NCI-H2081 treated with DMSO at 0.1 percent for 48 hours (cell line): Measurements from ENCODE around the gene BMP7.

Experiments used
- DNase-seq: peaks from one replicate; lab custom pipeline; 2025; lab: John Stamatoyannopoulos, UW

BMP7 gene

DNA sequence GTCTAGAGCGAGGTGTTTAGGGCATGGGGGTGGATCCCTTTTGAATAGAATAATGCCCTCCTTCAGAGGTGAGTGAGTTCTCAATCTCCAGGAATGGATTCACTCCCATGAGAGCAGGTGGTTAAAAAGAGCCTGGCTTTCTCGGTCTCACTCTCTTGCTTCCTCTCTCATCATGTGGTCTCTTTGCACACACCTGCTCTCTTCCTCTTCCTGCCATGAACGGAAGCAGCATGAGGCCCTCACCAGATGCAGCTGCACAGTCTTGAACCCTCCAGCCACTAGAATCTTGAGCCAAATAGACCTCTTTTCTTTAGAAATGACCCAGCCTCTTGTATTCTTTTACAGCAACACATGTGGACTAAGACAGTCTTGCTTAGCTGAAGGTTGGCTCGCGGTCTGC lies 119.3 kb downstream of the BMP7 start:
- no peak for DNase-seq

DNA sequence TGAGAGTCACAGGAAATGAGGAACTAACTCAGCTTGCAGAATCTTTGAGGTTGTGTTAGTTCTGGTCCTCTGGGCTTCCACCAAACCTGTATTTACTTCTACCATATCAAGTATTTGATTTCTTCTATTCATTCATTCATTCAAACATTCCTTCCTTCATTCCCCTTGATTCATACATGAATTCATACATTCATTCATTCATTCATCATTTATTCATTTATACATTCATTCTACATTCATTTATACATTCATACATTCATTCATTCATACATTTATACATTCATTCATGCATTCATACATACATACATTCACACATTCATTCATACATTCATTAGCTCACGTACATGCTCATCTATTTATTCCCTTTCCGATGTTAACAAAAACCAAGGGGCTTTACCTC lies 120.3 kb downstream of the BMP7 start:
- no peak for DNase-seq

DNA sequence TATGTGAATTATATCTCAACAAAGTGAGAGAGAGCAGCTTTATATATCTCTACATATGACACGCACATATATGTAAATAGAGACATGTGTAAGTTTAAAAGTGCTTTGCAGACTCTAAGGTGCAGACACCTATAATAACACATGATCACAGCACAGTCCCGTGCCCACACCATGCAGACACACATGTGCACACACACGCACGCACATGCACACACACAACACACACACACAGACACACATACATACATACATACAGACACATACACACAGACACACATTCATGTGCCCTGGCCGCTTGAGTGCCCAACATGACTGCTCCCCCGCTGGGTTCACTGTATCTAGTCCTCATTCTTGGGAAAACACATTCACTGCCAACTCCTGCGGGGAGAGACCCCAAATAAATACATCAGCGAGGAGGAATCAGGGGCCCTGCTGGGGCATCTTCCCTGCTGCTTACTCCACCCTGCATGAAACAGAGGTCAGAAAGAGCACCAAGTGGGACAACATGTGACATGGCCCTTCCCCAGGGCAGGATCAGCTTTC lies 121.3 kb downstream of the BMP7 start:
- no peak for DNase-seq

DNA sequence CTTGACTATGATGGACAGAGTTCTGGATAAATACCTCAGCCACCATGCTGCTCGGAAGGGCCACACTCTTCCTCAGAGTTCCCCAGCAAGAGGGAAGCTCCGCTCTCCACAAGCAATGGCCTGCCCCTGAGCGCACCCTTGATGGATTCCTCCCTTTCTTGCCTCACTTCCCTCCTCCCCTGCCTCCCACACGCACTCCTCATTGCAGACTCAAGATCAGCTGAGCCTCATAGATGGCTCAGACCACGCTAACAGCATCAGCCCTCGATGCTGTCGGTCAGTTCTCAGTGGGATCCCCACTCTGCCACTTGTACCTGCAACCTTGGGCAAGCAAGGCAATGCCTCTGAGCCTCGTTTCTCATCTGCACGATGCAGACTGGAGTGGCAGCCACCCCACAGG lies 123.3 kb downstream of the BMP7 start:
- no peak for DNase-seq

DNA sequence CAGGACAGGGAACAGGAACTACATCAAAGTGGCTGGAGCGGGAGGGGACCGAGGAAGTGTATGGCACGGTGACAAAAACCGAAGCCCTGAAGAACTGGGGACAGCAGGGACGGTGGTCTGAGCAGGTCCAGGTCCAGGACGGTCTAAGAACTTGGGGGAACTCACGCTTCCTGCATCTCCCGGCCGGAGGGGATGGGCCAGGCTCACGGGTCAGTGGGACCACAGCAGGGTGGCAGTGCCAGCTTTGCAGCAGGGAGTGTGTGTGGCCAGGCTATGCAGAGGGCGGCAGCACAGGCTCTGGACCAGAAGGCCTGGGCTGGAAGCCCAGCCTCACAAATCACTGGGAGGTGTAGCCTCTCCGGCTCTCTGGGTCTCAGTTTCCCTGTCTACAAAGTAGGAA lies 123.8 kb downstream of the BMP7 start:
- no peak for DNase-seq

DNA sequence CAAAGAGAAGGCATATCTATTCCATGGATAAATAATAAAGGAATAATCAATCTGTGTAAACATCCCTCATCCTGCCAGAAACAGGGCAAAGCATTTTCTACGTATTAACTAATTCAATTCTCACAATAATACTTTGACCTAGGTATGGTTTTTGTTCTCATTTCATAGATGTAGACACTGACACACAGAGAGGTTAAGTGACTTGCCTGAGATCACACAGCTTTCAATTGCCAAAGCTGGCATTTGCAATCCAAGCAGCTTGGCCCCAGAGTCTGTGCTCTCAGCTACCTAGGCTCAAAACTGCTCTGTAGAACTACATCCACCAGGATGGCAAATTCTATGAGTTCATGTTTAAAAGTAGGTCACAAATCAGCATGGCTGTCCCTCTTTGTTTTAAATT lies 124.9 kb downstream of the BMP7 start:
- no peak for DNase-seq

DNA sequence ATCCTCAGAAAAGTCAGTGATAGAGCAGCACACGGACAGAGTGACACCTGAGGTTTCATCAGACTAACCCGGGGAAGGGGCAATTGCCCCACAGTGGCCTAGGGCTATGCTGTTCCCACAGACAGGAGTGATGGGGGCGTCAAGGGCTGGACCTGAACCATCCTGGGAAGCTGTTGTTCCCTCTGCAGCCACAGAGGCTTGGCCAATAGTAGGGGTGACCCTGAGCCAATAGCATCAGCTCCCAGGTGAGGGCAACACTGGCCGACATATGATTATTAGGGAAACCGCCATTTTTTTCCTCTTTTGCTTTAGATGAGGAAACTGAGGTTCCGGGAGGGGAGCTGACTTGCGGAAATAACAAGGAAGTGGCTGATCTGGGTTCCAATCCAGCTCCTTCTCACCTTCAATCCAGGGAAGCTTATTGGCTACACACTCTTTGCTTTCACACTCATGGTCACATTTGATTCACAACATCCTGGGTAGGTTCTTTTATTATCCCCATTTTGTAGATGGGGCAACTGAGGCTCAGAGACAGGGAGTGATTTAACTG lies 126.0 kb downstream of the BMP7 start:
- DNase-seq = no peak

DNA sequence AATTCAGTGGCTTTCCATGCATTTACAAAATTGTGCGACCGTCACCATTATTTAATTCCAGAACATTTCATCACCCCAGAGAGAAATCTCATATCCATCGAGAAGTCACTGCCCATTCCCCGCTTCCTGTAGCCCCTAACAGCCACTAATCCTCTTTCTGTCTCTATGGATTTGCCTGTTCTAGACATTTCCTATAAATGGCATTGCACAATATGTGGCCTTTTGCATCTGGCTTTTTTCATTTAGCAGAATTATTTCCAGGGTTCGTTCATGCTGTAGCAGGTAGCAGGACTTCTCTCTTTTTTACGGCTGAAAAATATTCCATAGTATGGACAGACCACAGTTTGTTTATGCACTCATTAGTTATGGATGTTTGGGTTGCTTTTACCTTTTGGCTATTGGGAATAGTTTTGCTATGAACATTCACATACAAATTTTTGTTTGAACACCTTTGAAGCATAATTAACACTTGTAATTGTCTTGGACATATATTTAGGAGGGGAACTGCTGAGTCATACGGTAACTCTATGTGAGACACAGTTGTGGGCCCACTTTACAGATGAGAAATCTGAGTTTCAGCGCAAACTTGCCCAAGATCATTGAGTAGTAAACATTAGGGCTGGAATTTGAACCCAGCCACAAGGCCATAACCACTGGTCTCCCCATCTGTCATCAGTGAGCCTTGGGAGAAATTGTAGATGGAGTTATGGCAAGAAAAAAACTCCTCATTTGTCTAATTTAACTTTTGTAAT lies 126.9 kb downstream of the BMP7 start:
- no peak for DNase-seq

DNA sequence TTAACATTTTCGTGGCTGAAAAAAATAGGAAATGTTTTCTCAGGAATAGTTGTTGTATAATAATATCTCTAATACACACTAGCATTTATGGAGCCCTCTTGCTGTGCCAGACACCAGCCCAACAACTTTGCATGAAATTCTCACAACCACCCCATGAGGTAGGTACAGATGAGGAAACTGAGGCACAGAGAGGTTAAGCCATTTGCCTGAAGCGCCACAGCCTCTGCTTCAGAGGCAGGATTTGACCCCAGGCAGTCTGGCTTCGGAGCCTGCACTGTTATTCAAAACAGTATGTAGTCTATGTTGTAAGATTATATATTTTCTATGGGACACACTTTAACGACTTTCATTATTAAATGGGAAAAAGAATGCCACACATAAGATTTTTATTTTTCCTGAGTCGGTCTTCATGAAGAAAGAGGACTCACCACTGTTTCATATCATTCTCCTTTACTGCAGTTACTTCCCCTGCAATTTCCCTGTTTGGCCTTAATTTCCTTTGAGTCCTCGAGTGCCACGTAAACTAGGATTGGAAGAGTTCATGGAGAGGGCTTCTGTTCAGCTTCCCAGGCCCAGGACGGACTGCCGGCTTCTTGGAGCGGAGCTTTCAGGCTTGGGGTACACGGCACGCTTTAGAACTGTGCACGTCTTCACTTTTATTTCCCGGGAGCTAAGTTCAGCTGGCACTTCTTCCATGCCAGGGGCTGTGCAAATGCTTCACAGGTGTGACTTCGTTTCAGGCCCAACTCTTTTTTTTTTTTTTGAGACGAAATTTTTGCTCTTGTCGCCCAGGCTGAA lies 128.0 kb downstream of the BMP7 start:
- DNase-seq = no peak

DNA sequence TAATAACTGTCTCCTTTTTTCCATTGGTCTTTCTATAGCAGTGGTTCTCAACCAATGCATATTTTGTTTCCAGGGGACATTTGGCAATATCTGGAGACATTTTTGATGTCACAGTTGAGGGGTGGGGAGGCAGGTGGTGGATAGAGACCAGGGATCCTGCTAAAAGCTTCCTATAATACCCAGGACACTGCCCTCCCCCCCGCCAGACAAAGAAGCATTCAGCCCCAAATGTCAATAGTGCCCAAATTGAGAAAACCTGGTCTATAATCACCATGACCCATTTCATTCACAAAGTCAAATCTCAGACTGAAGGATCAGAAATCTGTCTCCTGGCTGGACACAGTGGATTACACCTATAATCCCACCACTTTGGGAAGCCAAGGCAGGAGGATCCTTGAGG lies 128.8 kb downstream of the BMP7 start:
- DNase-seq = no peak

DNA sequence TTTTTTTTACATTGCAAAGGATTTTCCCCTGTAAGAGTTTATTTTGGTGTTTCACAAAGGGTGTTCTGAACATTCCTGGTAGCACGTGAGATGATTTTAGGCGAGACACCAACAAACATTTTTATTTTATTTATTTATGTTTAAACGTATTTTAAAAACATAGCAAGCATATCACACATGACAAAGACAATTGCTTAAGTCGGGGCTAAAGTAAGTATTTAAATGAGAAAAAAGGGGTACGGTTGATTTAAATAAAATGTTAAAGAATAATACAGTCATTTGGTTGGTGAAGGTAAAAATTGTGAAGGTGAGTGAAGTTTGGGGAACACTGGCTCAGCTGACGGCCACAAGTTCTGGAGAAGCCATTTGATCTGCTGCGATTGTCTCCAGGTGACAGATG lies 129.7 kb downstream of the BMP7 start:
- no peak for DNase-seq

DNA sequence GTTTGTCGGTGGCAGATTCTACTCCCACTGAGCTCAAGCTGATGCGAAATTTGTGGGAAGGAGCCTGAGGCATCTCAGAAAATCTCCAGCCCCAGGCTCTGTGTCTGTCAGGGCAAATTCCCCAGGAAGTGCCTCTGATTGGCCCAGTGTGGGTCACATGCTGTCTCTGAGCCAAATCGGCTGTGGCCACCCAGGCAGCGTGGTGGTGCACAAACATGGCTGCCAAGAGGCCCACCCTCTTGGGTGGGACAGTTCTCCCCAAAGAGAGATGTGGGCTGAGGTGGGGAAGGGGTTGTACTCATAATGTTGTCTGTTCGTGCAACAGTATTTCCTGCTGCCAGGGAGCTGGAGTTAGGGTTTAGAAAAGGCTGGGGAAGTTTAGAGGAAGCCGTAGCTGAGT lies 130.6 kb downstream of the BMP7 start:
- no peak for DNase-seq

DNA sequence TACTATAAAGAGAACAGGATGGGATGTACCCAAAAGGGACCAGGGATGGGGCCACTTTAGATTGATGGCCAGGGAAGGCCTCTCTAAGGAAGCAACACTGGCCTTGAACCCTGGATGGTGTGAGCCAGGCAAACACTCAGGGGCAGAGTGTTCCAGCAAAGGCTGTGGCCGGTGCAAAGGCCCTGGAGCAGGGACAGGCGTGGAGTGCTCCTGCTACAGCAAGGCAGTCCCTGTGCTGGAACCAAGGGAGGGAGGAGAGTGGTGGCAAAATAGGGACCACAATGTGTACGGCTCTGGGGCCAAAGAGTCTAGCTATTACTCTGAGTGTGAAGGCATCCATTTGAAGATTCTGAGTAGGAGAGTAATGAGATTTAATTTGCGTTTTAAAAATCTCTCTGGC lies 131.6 kb downstream of the BMP7 start:
- DNase-seq = no peak

DNA sequence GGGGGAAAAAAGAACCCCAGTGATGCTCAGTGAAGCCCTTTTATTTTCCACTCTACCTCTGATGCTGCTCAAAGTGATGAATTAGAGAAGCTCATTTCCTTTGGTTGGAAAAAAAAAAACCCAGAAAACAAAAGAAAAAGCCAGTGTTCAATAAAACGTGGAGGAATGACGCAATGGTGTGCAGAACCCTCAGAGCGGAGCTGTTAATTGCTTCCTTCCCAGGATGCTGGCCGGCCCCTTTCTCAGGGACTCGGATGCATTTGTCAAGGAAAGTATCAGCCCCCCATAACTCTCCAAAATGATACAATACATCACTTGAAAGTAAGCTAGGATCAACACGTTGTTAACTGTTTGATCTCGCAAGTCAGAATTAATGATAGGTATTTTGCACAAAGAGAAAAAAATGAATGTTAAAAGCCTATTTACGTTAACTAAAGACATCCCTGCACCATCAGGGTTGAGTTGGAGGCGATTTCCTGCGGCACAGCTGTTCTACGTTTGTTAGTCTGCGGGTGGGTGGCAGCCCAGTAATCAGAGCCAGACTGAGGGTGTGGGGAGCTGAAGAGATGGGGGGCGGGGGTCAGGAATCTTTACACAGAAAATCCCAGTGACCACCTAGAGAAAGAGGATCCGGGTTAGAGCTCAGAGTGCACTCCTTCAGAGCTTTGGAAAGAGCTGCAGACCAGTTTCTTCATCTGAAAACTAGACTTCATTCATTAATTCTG lies 132.4 kb downstream of the BMP7 start:
- DNase-seq = no peak

DNA sequence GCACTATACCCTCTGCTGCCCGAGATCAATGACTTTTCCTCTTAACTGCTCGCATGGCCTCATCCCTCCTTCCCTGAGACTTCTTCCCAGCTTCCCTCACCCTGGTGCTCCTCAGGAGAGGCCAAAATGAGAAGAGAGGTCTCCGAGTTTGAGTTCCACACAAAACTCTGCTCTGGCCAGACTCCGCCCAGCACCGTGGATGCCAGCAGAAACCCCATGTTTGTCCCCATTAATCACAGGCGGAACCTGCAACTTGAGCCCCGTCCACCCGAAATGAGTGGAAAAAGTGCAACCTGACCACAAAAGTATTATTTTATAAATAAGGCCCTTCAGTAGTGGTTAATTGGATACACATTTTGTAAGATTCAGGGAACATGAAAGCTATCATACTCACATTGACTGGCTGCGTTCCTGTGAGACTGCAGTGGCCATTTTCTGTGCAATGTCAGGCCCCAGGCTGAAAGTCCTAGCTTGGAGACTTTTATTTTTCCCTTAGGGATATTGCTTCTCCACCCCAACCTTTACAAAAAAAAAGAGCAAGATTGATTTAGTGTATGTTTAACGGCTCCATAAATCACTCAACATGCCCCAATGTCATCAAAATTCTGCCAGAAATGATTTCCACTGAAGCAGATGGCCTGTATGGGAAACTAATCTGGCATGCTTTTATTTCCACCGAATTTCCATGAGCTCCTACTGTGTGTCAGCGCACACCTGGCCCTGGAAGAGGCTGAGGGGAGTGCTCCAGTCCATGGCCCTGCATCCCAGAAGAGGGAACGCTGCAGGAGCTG lies 134.6 kb downstream of the BMP7 start:
- no peak for DNase-seq

DNA sequence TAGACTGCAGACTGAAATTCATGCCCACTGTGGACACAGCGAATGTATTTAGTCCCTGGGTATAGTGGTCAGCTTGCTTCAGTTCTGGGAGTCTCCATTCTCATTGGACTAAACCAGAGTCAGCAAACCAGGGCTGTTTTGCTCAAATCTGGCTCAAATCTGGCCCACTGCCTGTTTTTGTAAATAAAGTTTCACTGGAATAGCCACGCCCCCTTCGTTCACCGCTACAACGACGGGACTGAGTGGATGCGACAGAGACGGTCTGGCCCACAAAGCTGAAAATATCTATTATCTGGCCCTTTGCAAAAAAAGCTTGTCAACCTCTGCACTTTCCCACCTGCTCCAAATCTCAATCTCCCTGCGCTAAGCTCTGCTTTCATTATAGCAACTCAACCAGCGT lies 135.4 kb downstream of the BMP7 start:
- DNase-seq = no peak

DNA sequence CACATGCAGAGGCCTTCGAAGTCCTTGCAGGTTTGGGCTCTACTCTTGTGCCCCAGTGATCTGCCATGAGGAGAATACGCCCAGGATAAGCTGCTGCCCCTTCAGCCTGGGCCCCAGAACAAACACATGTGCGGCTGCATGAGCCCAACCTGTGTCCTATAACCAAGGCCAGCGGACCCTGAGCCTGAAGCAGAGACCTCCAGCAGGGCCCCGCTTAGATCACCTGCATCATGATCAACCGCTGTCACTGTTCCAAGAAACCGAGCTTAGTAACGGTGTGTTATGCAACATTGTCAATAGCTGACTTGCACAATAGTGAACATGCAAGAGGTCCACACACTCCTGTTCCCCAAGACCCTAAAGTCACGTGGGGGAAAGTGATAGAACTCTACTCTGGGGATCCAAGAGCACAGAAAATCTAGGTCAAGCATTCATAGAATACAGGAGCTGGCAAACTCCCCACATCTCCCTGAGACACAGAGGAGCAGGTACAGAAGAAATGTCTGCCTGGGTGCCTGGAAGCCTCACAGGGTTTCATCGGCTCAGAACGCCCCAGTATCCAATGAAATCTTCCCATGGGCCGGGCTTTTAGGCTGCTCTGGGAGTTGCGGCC lies 136.2 kb downstream of the BMP7 start:
- DNase-seq = no peak

DNA sequence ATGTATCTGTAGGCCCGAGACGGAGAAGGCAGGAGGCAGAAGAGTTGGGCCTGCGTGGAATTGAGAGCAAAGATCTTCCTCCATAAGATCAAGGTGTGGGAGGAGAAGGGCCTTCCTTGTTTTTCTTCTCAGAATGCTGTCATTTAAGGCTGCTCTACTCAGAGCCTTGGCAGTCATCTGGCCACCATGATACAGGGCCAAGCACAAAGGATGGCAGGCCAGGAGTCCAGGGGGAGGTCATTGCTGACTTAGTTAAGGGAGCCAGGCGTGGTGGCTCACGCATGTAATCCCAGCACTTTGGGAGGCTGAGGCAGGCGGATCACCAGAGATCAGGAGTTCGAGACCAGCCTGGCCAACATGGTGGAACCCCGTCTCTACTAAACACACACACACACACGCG lies 137.1 kb downstream of the BMP7 start:
- DNase-seq = no peak

DNA sequence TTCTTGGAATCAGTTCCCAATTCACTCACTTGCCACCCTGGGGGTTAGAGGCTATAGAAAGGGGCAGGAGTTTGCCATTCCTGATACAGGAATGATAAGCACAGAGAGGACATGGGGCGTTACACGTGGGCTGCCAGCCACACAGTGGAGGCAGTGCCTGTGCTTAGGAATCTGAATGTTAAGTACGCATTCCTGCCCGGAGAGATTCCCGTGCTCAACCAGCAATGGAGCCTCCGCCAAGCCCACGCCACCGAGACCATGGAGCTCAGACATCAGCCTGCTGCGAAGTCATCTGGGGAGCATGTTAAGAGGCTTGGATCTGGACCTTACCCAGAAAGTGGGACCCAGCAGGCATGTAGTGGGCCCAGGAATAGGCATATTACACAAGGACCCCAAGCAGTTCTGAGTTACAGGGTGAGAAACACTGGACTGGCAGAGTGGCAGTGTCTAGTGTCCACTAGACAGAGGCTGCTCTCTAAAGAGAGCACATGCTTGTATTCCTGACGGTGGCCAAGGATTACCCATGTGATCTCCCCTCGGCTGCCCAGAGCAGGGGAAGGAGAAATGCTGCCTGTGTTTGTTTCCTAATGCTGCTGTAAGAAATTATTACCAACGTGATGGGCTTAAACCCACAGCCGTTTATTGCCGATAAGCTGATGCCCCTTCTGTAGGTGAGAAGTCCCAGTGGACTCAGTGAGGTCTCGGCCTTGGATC lies 138.2 kb downstream of the BMP7 start:
- DNase-seq = no peak

DNA sequence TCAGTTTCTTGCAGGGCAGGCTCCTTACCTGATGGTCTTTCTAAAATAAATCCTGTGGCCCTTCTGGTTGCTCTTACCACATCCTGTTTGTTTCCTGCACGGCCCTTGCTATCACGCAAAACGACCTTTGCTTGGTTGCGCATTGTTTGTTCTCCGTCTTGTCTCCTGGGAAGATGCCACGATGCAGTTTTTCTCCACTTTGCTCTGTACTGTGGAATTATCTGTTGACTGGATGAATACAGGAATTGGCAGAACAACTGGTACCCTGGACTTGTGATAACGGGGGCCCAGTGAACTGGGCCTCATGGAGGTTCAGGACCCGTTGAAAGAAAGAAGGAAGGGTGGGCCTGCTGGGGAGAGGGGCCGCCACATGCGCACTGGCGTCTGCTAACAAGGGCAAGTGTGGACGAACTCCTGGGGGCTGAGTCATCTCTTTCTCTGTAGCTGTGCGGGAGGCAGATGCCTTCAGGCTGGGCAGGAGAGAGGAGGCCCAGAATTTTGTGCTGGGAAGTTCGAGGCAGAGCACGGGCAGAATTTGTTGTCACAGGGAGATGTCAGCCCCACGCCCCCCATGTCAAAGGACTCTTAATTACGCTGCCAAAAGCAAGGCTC lies 139.9 kb downstream of the BMP7 start:
- no peak for DNase-seq
